ENCODE measurements around the gene TECTB.

DNA sequence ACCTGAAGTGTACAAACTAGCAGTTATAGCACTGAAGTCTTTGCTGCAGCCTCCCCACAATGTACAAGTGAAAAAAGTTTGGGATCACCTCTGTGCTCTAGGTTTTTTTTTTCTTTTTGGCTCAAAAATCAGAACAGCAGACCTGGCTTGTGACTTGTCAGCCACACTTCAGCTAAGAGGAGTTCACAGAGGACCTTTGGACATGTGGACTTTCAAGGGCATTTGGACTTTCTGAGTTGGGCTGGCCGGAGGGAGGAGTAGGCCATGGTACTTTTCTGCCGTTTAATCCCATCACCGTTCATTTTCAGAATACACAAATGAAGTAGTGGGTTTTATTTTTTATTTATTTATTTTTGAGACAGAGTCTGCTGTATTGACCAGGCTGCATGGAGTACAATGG is 68.8 kb downstream of the TECTB start:
- TF ChIP-seq, protein P1, sequence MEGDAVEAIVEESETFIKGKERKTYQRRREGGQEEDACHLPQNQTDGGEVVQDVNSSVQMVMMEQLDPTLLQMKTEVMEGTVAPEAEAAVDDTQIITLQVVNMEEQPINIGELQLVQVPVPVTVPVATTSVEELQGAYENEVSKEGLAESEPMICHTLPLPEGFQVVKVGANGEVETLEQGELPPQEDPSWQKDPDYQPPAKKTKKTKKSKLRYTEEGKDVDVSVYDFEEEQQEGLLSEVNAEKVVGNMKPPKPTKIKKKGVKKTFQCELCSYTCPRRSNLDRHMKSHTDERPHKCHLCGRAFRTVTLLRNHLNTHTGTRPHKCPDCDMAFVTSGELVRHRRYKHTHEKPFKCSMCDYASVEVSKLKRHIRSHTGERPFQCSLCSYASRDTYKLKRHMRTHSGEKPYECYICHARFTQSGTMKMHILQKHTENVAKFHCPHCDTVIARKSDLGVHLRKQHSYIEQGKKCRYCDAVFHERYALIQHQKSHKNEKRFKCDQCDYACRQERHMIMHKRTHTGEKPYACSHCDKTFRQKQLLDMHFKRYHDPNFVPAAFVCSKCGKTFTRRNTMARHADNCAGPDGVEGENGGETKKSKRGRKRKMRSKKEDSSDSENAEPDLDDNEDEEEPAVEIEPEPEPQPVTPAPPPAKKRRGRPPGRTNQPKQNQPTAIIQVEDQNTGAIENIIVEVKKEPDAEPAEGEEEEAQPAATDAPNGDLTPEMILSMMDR (IDR thresholded peaks at IDR 0.05 in 4 of 5, conservative IDR thresholded peaks at IDR 0.05 in 1 of 5): no peak
- no peak for TF ChIP-seq POLR2A (IDR thresholded peaks at IDR 0.05)
